ENCODE results near the gene TMEM63C.

TMEM63C gene

DNA sequence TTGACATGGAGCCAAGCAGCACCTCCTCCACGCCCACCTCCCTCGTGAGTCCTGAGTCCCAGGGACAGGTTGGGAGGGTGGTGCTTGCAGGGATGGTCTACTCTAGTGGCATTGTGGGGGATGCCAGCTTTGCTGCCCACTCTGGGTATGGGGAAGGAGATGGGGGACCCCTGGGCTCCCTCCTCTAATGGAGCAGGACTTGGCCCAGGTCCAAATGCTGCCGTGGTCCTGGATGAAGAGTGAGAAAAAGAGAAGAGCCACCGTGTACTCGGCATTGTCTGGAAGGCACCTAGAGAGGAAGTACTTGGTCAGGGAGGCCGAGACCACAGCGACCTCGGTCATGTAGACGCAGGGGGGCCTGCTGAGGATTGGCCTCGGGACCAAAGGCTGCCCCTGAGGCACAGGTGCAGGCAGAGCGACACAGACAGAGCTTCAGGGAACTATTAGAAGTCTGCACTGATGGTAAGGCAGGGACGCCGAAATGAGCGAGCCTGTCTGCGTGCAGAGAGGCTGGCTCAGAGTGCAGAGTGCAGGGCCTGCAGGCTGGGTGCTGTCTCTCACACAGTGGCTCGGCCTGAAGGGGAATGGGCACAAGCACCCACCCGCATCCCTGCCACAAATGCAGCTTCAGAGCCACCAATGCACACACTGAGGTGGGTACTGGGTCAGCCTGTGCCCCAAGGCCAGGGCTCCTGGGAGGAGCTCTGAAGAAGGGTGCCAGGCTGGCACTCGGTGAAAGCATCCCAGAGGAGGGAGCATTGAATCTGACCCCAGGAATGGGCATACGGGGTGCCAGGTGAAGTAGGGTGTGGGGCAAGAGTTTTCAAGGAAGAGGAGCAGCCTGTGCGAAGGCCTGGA is 72.0 kb downstream of the TMEM63C start:
- no peak for DNase-seq (ENCODE audit: low read depth)

DNA sequence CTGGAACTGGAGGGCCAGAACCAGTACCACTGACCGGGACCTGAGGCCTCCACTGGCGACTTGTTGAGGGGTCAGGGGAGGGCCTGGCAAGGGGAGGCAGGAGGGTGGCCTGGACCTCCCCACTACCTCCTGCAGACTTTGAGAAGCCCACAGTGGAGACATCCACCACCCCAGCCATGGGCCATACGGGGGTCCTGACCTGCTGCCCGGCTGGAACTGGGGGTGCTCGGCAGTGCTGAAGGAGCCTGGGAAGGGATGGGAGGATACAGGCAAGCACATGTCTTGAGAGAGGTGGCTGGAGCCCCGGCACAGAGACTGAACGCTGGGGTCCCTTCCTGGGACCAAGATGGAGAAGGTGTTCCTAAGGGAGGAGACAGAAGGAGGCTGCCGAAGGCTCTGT is 75.1 kb downstream of the TMEM63C start:
- DNase-seq (ENCODE audit: low read depth): no peak

DNA sequence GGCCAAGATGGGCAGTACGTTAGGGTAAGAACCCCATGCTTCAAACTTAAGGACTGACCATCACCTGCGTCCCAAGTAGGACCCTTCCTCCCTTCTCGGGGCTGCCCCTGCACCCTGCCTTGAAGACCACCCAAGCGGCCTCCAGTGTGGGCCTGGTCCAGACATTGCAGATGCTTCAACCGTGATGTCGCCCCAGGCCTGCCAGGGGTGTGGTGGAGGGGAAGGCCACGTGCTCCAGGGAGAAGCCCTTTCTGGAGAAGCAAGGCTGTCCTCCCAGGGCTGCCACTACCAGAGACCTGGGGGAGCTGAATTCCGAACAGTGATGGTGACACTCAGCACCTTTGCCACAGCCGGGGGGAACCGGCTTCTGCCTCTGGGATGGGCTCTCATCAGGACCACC is 76.1 kb downstream of the TMEM63C start:
- no peak for DNase-seq (ENCODE audit: low read depth)

- no peak for DNase-seq (ENCODE audit: low read depth)
Measured at GRCh38 chr14:77258566-77258965, 77.0 kb downstream of the TMEM63C start.

- no peak for DNase-seq (ENCODE audit: low read depth)
Measured at GRCh38 chr14:77259025-77259715, 77.6 kb downstream of the TMEM63C start.

DNA sequence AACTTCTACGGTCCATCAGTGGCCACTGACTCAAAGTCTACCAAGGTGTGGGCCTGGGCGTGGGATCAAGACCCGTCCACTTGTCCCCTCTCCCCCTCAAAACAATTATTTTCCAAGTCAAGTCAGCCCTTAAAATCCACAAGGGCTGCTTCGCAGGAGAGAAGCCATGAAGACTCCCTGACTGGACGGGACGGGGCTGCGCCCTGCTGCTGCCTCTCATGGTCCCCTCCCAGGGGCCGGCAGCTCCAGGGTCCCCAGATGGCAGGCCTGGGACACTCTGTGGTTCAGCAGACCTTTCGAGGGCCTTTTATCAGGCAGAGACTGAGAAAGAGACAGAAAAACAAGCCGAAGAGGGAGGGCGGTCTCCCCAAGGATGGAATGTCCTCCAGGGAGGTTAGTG is 78.6 kb downstream of the TMEM63C start:
- DNase-seq (ENCODE audit: low read depth): no peak

- no peak for DNase-seq (ENCODE audit: low read depth)
Measured at GRCh38 chr14:77260631-77261030, 79.0 kb downstream of the TMEM63C start.

GRCh38 chr14:77264466-77265186 is 83.0 kb downstream of the TMEM63C start:
- DNase-seq (ENCODE audit: low read depth): no peak

DNA sequence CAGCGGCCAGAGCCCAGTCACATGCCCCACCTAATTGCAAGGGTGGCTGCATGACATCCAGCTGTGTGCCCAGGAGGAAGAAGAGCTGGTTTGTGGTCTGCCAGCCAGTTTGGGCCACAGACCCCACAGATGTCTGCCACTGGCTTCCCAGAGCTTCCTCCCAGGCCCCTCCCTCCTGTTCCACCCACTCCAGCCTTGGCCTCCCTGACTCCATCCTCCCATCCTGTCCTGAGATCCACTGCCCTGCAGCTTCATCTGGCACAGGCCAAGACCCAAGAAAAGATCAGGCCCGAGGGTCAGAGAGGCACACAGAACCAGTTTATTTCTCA is 83.6 kb downstream of the TMEM63C start:
- DNase-seq (ENCODE audit: low read depth): no peak

- DNase-seq (ENCODE audit: low read depth): no peak
Measured at GRCh38 chr14:77265561-77266335, 84.2 kb downstream of the TMEM63C start.

GRCh38 chr14:77266336-77266735 is 84.7 kb downstream of the TMEM63C start:
- no peak for DNase-seq (ENCODE audit: low read depth)

DNA sequence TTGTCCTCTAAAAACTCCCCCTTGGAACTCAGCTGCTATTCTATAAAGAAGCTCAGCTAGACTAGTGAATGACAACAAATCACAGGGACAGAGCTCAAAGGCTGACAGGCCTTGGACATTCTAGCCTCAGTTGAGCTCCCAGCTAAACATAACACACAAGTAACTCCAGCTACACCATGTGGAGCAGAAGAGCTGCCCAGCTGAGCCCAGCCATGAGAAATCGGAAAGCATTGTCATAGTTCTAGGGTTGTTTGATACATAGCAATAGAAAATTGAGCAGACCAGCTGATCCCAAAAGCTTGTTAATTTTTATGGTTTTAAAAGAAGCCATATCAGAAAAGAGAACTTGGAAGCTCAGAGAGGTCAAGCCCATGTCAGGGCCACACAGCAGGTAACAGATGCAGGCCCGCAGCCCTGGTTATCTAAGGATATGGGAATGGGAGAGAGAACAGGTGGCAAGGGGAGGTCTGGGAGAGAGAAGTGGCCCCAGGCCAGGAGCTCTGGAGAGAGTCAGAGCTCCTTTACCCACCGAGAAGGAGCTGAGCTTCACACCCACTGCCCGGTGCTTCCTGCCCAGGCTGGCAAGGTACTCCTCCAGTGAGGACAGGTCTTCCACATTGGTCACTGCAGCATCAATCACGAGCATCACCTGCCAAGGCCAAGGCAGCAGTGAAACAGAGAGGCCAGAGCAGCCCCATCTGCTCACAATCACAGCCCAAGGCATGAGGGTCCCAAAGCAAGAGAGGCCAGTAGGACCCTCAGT is 86.5 kb downstream of the TMEM63C start:
- no peak for DNase-seq (ENCODE audit: low read depth)

GRCh38 chr14:77268989-77269600 is 87.5 kb downstream of the TMEM63C start:
- no peak for DNase-seq (ENCODE audit: low read depth)

DNA sequence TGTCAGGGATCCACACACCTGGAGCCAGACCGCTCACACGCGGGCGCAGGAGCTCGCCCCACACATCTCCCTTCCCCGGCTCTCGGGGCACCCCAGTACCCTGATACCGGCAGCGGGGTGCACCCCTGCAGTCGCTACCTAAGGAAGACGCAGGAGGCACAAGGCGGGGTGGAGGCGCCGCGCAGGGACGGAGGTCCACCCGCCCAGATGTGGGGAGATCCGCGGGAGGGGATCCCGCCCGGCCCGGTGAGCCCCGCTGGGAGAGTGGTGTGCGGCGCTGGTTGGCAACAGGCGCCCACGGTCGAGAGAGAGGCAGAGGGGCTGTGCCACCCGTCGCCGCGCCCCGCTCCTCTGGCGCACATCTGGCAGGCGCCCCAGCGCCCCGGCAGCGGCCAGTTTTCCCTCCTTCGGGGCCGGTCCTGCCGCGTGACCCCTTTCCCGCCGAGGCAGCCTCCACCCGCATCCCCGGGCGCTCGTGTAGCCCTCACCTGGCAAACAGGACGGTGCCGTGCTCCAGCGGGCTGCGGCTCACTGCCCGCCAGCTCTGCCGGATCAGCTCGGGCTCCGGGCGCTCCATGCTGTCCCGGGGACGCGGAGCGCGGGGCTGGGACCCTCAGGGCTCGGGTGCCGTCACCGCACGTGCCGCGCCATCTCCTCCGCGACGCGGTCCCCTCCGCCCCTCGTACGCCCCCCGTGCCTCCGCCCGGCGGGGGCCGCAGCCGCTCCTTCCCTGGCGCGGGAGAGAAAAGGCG is 88.9 kb downstream of the TMEM63C start:
- DNase-seq (ENCODE audit: low read depth): no peak

GRCh38 chr14:77271113-77271710 is 89.6 kb downstream of the TMEM63C start, which contains the start of gene NGB:
Gene NGB, minus strand, starts transcription at chr14:77271206. Its CDS starts 269 bp downstream, at chr14:77270937.
- DNase-seq (ENCODE audit: low read depth): no peak

- DNase-seq (ENCODE audit: low read depth): no peak
Measured at GRCh38 chr14:77272261-77272660, 90.7 kb downstream of the TMEM63C start.

- DNase-seq (ENCODE audit: low read depth): no peak
Measured at GRCh38 chr14:77273796-77274195, 92.2 kb downstream of the TMEM63C start.

GRCh38 chr14:77275041-77275580 is 93.5 kb downstream of the TMEM63C start:
- no peak for DNase-seq (ENCODE audit: low read depth)

- DNase-seq (ENCODE audit: low read depth): no peak
Measured at GRCh38 chr14:77275601-77276017, 94.0 kb downstream of the TMEM63C start.

Measured in activated T-helper 9 cell treated with anti-CD3 and anti-CD28 coated beads, Interleukin-2, amount 50 U/mL, for 16 hours (primary cell).